ENCODE results near the gene KLF17. TPM values are rescaled to one million over a fixed set of nuclear protein-coding genes. Genes with fewer than 3 reads are reported as not detected.

The KLF17 gene
- total RNA-seq, 1 experiment from 2014 or later: not detected

DNA sequence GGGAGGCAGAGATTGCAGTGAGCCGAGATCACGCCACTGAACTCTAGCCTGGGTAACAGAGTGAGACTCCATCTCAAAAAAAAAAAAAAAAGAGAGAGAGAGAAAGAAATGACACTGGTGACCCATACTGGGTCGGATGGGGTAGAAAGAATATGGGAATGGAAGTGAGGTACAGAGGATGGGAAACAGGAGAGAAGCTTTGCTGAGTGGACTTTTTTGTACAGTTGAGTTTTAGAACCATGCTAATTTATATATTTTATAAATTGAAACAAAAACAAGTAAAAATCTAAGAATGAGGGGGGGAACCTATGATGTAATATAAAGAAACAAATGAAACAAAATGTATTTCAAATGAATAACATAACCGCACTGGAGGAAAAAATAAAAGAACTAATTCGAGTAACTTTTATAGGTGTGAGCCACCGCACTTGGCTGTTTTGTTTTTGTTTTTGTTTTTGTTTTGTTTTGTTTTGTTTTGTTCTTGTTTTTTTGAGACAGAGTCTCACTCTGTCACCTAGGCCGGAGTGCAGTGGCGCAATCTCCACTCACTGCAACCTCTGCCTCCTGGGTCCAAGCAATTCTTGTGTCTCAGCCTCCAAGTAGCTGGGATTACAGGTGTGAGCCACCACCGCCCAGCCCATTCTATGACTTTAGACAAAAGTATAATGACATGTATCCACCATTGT is 18.3 kb upstream of the KLF17 start:
- TF ChIP-seq SP1 (CRISPR knock-in tag; conservative IDR thresholded peaks at IDR 0.05) (no peak), GABPB1 (CRISPR knock-in tag; IDR thresholded peaks at IDR 0.05) (no peak), CBFB (CRISPR knock-in tag; IDR thresholded peaks at IDR 0.05; ENCODE audit: low read depth) (no peak), GTF2I (CRISPR knock-in tag; conservative IDR thresholded peaks at IDR 0.05) (no peak), ZNF232 (CRISPR knock-in tag; IDR thresholded peaks at IDR 0.05) (no peak)
- TF ChIP-seq, protein P1, sequence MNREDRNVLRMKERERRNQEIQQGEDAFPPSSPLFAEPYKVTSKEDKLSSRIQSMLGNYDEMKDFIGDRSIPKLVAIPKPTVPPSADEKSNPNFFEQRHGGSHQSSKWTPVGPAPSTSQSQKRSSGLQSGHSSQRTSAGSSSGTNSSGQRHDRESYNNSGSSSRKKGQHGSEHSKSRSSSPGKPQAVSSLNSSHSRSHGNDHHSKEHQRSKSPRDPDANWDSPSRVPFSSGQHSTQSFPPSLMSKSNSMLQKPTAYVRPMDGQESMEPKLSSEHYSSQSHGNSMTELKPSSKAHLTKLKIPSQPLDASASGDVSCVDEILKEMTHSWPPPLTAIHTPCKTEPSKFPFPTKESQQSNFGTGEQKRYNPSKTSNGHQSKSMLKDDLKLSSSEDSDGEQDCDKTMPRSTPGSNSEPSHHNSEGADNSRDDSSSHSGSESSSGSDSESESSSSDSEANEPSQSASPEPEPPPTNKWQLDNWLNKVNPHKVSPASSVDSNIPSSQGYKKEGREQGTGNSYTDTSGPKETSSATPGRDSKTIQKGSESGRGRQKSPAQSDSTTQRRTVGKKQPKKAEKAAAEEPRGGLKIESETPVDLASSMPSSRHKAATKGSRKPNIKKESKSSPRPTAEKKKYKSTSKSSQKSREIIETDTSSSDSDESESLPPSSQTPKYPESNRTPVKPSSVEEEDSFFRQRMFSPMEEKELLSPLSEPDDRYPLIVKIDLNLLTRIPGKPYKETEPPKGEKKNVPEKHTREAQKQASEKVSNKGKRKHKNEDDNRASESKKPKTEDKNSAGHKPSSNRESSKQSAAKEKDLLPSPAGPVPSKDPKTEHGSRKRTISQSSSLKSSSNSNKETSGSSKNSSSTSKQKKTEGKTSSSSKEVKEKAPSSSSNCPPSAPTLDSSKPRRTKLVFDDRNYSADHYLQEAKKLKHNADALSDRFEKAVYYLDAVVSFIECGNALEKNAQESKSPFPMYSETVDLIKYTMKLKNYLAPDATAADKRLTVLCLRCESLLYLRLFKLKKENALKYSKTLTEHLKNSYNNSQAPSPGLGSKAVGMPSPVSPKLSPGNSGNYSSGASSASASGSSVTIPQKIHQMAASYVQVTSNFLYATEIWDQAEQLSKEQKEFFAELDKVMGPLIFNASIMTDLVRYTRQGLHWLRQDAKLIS (CRISPR knock-in tag; IDR thresholded peaks at IDR 0.05; ENCODE audit: borderline replicate concordance): no peak
- TF ChIP-seq, protein P2, sequence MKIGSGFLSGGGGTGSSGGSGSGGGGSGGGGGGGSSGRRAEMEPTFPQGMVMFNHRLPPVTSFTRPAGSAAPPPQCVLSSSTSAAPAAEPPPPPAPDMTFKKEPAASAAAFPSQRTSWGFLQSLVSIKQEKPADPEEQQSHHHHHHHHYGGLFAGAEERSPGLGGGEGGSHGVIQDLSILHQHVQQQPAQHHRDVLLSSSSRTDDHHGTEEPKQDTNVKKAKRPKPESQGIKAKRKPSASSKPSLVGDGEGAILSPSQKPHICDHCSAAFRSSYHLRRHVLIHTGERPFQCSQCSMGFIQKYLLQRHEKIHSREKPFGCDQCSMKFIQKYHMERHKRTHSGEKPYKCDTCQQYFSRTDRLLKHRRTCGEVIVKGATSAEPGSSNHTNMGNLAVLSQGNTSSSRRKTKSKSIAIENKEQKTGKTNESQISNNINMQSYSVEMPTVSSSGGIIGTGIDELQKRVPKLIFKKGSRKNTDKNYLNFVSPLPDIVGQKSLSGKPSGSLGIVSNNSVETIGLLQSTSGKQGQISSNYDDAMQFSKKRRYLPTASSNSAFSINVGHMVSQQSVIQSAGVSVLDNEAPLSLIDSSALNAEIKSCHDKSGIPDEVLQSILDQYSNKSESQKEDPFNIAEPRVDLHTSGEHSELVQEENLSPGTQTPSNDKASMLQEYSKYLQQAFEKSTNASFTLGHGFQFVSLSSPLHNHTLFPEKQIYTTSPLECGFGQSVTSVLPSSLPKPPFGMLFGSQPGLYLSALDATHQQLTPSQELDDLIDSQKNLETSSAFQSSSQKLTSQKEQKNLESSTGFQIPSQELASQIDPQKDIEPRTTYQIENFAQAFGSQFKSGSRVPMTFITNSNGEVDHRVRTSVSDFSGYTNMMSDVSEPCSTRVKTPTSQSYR (CRISPR knock-in tag; IDR thresholded peaks at IDR 0.05): no peak
- TF ChIP-seq, protein P3, sequence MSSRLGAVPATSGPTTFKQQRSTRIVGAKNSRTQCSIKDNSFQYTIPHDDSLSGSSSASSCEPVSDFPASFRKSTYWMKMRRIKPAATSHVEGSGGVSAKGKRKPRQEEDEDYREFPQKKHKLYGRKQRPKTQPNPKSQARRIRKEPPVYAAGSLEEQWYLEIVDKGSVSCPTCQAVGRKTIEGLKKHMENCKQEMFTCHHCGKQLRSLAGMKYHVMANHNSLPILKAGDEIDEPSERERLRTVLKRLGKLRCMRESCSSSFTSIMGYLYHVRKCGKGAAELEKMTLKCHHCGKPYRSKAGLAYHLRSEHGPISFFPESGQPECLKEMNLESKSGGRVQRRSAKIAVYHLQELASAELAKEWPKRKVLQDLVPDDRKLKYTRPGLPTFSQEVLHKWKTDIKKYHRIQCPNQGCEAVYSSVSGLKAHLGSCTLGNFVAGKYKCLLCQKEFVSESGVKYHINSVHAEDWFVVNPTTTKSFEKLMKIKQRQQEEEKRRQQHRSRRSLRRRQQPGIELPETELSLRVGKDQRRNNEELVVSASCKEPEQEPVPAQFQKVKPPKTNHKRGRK (CRISPR knock-in tag; IDR thresholded peaks at IDR 0.05; ENCODE audit: borderline replicate concordance): no peak
- TF ChIP-seq, protein P4, sequence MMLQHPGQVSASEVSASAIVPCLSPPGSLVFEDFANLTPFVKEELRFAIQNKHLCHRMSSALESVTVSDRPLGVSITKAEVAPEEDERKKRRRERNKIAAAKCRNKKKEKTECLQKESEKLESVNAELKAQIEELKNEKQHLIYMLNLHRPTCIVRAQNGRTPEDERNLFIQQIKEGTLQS (CRISPR knock-in tag; conservative IDR thresholded peaks at IDR 0.05): no peak
- Mint-ChIP-seq H3K4me1 (no peaks in the 10 kb centered on the region), H3K9me3 (peaks cover 12% of the 10 kb centered on the region), H3K36me3 (no peaks in the 10 kb centered on the region), H3K27ac (no peak overlapping the region), H3K27me3 (ENCODE audit: low read depth) (peaks cover 8% of the 10 kb centered on the region), H3K4me3 (no peak overlapping the region)
- DNase-seq (ENCODE audit: low spot score): no peak
- POLR2A ChIA-PET: interaction anchor here (0.6 kb wide), 1 partner anchor 1015 kb away, joined by 7 read pairs; no protein-coding TSS in a partner anchor
- ATAC-seq: no peak
- CTCF ChIA-PET: interaction anchor here (1.1 kb wide), 1 partner anchor 165 kb away, joined by 5 read pairs; no protein-coding TSS in a partner anchor

DNA sequence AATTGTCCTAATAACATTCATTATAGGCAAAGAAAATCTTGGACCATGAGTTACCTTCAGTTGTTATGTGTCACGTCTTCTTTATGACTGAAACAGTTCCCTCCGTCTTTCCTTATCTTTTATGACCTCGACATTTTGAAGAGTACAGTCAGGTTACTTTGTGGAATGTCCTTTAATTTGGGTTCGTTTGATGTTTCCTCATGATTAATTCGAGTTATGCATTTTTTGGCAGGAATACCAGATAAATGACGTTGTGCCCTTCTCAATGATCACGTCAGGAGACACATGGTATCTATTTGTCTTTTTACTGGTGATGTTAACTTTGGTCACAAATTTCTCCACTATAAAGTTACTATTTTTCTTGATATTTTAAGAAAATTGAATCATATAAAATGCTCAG is 17.3 kb upstream of the KLF17 start:
- Mint-ChIP-seq H3K4me1 (peaks cover 1% of the 10 kb centered on the region; the same call in 1 of the 2 replicates), H3K36me3 (no peaks in the 10 kb centered on the region), H3K4me3 (no peak overlapping the region), H3K27ac (no peak overlapping the region), H3K9me3 (peaks cover 12% of the 10 kb centered on the region), H3K27me3 (ENCODE audit: low read depth) (peaks cover 8% of the 10 kb centered on the region)
- ChIA-PET CTCF (no interaction called here), POLR2A (no interaction called here)
- DNase-seq (ENCODE audit: low spot score) (no peak), ATAC-seq (no peak)
- TF ChIP-seq ZNF396 (CRISPR knock-in tag; IDR thresholded peaks at IDR 0.05; ENCODE audit: borderline replicate concordance) (no peak), NFATC4 (CRISPR knock-in tag; IDR thresholded peaks at IDR 0.05) (no peak), ZNF263 (CRISPR knock-in tag; IDR thresholded peaks at IDR 0.05; ENCODE audit: low read depth) (no peak), CREB1 (CRISPR knock-in tag; IDR thresholded peaks at IDR 0.05) (no peak), HMGA2 (CRISPR knock-in tag; IDR thresholded peaks at IDR 0.05) (no peak)
- TF ChIP-seq, protein P5, sequence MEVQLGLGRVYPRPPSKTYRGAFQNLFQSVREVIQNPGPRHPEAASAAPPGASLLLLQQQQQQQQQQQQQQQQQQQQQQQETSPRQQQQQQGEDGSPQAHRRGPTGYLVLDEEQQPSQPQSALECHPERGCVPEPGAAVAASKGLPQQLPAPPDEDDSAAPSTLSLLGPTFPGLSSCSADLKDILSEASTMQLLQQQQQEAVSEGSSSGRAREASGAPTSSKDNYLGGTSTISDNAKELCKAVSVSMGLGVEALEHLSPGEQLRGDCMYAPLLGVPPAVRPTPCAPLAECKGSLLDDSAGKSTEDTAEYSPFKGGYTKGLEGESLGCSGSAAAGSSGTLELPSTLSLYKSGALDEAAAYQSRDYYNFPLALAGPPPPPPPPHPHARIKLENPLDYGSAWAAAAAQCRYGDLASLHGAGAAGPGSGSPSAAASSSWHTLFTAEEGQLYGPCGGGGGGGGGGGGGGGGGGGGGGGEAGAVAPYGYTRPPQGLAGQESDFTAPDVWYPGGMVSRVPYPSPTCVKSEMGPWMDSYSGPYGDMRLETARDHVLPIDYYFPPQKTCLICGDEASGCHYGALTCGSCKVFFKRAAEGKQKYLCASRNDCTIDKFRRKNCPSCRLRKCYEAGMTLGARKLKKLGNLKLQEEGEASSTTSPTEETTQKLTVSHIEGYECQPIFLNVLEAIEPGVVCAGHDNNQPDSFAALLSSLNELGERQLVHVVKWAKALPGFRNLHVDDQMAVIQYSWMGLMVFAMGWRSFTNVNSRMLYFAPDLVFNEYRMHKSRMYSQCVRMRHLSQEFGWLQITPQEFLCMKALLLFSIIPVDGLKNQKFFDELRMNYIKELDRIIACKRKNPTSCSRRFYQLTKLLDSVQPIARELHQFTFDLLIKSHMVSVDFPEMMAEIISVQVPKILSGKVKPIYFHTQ (CRISPR knock-in tag; IDR thresholded peaks at IDR 0.05): no peak
- TF ChIP-seq, protein P6, sequence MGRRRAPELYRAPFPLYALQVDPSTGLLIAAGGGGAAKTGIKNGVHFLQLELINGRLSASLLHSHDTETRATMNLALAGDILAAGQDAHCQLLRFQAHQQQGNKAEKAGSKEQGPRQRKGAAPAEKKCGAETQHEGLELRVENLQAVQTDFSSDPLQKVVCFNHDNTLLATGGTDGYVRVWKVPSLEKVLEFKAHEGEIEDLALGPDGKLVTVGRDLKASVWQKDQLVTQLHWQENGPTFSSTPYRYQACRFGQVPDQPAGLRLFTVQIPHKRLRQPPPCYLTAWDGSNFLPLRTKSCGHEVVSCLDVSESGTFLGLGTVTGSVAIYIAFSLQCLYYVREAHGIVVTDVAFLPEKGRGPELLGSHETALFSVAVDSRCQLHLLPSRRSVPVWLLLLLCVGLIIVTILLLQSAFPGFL (CRISPR knock-in tag; IDR thresholded peaks at IDR 0.05; ENCODE audit: borderline replicate concordance): no peak
- TF ChIP-seq, protein P7, sequence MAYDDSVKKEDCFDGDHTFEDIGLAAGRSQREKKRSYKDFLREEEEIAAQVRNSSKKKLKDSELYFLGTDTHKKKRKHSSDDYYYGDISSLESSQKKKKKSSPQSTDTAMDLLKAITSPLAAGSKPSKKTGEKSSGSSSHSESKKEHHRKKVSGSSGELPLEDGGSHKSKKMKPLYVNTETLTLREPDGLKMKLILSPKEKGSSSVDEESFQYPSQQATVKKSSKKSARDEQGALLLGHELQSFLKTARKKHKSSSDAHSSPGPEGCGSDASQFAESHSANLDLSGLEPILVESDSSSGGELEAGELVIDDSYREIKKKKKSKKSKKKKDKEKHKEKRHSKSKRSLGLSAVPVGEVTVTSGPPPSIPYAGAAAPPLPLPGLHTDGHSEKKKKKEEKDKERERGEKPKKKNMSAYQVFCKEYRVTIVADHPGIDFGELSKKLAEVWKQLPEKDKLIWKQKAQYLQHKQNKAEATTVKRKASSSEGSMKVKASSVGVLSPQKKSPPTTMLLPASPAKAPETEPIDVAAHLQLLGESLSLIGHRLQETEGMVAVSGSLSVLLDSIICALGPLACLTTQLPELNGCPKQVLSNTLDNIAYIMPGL (CRISPR knock-in tag; IDR thresholded peaks at IDR 0.05): no peak

All from WTC11 (cell line).